Measurements from ENCODE around the gene ATG2B.

DNA sequence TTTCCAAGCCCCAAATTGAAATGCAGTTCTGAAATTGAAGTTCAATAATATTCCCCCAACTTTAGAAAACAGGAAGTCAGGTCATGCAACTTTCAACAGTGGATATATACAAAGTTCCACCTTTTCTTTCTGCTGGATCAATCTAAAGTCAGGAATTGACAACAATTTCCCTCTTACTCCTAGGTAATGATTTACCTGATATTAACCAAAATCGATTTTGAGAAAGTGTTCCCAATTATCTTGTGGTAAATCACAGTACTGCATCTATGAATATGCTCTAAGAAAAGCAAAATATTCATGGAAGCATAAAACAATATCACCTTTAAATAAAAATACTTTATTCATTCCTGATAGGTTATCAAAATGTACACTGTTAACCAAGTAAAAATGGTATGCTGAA lies 78.7 kb downstream of the ATG2B start:
- TF ChIP-seq, protein P1, sequence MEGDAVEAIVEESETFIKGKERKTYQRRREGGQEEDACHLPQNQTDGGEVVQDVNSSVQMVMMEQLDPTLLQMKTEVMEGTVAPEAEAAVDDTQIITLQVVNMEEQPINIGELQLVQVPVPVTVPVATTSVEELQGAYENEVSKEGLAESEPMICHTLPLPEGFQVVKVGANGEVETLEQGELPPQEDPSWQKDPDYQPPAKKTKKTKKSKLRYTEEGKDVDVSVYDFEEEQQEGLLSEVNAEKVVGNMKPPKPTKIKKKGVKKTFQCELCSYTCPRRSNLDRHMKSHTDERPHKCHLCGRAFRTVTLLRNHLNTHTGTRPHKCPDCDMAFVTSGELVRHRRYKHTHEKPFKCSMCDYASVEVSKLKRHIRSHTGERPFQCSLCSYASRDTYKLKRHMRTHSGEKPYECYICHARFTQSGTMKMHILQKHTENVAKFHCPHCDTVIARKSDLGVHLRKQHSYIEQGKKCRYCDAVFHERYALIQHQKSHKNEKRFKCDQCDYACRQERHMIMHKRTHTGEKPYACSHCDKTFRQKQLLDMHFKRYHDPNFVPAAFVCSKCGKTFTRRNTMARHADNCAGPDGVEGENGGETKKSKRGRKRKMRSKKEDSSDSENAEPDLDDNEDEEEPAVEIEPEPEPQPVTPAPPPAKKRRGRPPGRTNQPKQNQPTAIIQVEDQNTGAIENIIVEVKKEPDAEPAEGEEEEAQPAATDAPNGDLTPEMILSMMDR (IDR thresholded peaks at IDR 0.05 in 2 of 3, conservative IDR thresholded peaks at IDR 0.05 in 1 of 3; ENCODE audit: insufficient read depth in 2 of 3, low read depth in 1 of 3, low read length in 3 of 3): no peak
- TF ChIP-seq HNRNPLL (IDR thresholded peaks at IDR 0.05; ENCODE audit: low read depth, low read length, poor library complexity, severe bottlenecking) (no peak), EZH2 (IDR thresholded peaks at IDR 0.05; ENCODE audit: borderline replicate concordance, low read depth, low read length) (no peak), STAT6 (CRISPR knock-in tag; IDR thresholded peaks at IDR 0.05) (no peak), SNRNP70 (optimal IDR thresholded peaks at IDR 0.05; ENCODE audit: low read depth, low read length) (no peak), ARID3A (IDR thresholded peaks at IDR 0.05; ENCODE audit: borderline replicate concordance, low read depth, low read length) (no peak)
- TF ChIP-seq, protein P2, sequence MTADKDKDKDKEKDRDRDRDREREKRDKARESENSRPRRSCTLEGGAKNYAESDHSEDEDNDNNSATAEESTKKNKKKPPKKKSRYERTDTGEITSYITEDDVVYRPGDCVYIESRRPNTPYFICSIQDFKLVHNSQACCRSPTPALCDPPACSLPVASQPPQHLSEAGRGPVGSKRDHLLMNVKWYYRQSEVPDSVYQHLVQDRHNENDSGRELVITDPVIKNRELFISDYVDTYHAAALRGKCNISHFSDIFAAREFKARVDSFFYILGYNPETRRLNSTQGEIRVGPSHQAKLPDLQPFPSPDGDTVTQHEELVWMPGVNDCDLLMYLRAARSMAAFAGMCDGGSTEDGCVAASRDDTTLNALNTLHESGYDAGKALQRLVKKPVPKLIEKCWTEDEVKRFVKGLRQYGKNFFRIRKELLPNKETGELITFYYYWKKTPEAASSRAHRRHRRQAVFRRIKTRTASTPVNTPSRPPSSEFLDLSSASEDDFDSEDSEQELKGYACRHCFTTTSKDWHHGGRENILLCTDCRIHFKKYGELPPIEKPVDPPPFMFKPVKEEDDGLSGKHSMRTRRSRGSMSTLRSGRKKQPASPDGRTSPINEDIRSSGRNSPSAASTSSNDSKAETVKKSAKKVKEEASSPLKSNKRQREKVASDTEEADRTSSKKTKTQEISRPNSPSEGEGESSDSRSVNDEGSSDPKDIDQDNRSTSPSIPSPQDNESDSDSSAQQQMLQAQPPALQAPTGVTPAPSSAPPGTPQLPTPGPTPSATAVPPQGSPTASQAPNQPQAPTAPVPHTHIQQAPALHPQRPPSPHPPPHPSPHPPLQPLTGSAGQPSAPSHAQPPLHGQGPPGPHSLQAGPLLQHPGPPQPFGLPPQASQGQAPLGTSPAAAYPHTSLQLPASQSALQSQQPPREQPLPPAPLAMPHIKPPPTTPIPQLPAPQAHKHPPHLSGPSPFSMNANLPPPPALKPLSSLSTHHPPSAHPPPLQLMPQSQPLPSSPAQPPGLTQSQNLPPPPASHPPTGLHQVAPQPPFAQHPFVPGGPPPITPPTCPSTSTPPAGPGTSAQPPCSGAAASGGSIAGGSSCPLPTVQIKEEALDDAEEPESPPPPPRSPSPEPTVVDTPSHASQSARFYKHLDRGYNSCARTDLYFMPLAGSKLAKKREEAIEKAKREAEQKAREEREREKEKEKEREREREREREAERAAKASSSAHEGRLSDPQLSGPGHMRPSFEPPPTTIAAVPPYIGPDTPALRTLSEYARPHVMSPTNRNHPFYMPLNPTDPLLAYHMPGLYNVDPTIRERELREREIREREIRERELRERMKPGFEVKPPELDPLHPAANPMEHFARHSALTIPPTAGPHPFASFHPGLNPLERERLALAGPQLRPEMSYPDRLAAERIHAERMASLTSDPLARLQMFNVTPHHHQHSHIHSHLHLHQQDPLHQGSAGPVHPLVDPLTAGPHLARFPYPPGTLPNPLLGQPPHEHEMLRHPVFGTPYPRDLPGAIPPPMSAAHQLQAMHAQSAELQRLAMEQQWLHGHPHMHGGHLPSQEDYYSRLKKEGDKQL (CRISPR knock-in tag; IDR thresholded peaks at IDR 0.05; ENCODE audit: borderline replicate concordance): no peak
